Neural progenitor cell (in vitro differentiated cells): ENCODE data around the gene ARHGEF6.

Experiments
- EZH2phosphoT487 ChIP-seq: fragments of 200-600 bp; sonication (generic); IDR thresholded peaks from 2 replicates; pipeline ENCODE4 v1.6.1; 2017; ENCODE audit warnings: antibody characterized with exemption
- TF ChIP-seq, protein P1 (sequence below): fragments of 200-600 bp; sonication (generic); IDR thresholded peaks from 2 replicates; pipeline ENCODE4 v1.5.1; 2017; ENCODE audit warnings: antibody characterized with exemption, mild to moderate bottlenecking

DNA sequence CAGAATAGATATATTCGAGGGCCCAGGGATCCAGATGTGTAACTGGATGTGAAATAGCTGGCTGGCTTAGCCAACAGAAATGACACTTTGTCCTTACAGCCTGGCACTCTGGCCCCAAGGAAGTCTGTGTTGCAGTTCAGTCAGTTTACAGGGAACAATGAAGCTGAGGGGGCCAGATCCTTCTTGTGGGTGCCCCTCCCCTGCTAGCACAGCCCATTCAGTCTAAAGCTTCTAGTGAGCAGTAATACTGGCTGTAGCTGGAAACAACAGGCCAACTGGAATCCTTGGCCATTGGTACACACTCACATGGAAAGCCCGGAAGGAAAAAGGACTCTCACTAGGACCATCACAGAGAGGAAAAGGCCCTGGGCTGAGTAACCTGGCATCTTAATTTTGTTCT, 155.5 kb downstream of the ARHGEF6 start:
- TF ChIP-seq, protein P1, sequence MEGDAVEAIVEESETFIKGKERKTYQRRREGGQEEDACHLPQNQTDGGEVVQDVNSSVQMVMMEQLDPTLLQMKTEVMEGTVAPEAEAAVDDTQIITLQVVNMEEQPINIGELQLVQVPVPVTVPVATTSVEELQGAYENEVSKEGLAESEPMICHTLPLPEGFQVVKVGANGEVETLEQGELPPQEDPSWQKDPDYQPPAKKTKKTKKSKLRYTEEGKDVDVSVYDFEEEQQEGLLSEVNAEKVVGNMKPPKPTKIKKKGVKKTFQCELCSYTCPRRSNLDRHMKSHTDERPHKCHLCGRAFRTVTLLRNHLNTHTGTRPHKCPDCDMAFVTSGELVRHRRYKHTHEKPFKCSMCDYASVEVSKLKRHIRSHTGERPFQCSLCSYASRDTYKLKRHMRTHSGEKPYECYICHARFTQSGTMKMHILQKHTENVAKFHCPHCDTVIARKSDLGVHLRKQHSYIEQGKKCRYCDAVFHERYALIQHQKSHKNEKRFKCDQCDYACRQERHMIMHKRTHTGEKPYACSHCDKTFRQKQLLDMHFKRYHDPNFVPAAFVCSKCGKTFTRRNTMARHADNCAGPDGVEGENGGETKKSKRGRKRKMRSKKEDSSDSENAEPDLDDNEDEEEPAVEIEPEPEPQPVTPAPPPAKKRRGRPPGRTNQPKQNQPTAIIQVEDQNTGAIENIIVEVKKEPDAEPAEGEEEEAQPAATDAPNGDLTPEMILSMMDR: no peak
- TF ChIP-seq EZH2phosphoT487: no peak
